DMS53 (cell line): Measurements from ENCODE around the gene CHST11.

Source experiments
- DNase-seq: peaks from one replicate; lab custom pipeline; 2025; lab: John Stamatoyannopoulos, UW

CHST11 gene

DNA sequence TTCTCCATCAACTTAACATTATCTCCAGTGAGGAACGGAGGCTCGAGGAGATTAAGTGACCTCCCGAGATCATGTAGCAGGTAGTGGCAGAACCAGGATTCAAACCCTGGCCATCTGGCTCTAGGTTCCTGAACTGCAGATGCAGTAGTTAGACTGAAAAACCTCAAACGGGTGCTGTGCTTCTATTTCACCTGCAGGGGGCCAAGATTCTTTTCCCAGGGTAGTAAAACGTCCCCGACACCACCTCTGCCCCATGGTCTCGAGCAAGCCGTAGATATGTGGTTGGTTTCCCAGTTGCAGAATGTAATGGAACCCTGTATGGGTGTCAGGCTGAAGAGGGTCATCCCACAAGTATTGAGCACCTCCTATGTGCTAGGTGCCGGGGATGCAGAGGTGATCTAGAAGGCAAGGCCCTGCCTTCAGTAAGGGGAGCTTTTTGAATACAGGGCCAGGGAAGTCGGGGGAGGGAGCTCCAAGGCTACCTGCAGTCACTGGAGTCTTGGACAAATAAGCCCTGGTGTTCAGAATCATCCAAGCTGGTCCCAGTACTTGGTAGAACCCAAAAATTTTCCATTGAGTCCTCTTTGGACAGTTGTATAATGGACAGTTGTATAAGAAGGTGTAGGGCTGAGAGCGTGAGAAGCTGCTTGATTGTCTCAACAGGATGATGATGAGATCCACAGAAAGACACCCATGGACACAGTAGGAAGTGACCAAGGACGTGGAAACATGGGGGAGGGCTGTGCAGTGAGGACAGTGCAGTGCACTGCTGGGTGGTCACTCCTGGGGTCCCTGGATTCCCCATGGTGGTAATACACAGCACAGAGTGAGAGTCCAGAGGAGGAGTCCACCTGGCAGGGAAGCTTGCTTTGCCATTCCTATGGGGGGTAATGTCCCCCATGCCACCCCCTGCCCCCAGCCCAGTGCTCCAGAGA is 197.2 kb downstream of the CHST11 start:
- DNase-seq: peak; percentile 58

DNA sequence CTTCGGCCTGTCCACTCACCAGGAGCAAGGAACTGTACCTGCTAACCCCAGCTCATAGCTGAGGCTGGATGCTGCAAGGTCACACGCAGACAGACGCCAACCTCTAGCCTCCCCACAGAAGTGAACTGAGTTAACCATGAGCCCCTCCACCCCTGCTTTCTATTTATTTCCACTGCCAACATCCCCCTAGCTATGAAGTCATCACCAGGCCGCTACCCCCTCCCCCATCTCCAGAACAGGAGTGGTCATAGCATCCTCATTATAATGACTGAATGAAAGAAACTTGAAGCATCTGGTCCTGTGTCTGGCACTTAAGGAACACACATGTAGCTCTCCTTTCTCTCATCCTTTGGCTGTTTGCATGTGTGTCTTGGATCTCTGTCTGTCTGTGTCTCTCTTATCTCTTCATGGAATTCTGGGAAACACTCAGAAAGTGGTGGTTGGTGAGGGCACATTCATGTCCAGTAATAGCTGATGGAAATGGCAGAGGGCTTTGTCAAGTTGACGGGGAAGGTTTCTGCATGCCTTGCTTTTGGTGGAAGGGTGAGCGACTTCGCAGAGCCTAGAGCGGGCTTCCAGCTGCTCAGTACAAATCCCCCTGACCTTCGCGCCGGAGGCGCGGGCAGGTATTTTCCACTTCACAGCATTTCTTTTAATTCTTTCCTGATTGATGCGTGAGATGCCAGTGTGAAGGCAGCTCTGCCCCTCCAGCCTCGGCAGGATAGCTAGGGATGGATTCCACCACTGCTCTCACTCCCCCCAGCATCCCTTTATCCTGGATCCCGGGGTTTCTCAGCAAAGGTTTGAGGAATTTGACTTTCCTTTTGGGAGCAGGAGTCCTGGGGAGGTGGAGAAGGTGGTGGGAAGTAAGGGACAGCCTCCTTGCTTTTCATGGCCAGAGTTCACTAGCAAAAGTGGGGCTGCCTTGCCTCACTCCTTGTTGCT is 198.2 kb downstream of the CHST11 start:
- no peak for DNase-seq

DNA sequence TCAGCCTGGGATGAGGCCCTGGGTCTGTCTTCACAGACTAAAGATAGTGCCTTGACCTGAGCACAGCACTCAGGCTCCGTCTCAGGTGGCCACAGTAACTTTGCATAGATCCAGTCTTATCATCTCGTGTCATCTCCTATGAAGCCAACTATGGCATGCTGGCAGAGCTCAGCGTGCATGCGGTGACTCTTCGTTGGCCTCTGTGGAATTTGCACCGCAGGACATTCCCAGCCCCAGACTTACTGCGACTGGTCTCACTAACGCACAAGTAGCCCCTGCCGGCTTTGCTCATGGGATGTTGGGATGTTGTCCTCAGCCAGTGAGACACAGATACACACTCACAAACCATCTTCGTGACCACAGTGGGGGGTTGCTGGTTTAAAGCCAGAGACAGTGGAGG is 199.6 kb downstream of the CHST11 start:
- DNase-seq: no peak

DNA sequence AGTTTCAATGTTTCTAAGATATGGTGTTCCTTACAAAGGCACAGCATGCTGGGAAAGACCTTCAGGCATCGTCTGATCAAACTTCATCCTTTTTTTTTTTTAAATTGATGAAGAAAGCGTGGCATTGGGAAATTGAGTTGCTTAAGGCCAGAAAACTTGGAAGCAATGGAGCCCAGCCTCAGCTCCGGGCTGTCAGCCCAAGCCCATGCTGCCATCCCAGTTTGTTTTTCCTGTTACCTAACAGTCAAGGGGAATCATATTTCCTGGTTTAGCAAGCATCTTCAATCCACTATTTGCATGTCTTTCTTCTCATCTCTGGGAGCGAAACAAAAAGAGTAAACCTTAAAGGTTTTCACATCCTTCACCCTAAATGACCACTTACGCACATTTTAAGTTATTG is 200.2 kb downstream of the CHST11 start:
- no peak for DNase-seq

DNA sequence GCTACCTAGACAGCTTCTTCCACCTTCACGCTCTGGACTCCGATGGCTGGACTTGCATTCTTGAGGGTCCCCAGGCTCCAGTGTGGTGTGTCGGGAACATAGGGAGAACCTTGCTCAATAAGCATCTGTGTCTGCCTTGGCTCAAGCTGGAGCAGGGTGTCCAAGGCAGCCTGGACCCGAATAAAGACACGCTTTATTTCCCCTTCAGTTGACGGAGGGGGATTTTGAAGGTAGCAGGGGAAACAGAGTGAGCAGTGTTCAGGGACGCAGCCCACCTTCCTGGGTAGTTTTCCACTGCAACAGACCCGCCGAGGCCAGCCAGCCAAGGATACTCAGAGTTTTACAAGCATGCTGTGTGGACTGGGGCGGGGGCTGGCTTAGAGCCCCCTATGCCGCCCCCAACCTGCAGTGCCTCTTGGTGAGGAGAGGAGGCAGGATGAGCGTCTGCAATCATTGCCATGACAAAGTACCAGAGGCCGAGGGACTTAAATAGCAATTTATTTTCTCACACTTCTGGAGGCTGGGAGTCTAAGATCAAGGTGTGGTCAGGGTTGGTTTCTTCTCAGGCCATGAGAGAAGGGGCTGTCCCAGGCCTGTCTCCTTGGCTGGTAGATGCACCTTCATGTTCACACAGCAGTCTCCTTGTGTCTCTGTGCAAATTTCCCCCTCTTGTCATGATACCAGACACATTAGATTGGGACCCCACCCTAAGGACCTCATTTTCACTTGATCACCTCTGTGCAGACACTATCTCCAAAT is 201.2 kb downstream of the CHST11 start:
- no peak for DNase-seq

DNA sequence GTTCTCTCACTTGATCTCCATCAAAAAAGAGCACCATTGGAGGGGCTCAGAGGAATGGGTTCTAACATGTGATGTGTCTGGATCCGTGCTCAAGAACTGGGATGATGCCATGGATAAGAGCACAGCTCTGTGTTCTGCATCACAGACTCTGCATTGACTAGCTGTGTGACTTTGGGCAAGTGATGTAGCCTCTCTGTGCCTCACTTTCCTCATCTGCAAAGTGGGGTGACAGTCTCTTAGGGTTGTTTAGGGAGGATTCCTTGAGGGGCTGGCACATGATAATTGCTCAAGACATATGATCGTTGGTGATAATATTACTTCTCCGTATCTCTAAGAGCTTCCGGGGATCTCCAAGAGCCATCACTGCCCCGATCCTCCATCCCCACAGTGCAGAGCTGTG is 202.3 kb downstream of the CHST11 start:
- no peak for DNase-seq

DNA sequence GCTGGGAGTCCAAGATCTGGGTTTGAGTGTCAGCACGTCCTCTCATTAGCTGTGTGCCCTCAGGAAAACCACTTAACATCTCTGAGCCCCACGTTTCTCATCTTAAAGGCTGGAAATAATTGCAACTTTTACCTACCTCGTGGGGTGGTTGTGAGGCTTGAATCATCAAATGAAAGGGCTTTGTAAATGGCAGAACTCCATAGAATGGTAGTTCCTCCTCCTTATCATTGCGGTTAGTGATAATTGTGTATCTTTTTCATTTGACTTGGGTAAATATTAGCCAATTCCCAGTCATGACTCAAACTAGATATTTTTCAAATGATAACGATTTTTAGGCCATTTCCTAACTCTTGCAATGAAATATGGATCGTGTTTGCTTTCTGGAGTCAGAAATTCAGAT is 205.5 kb downstream of the CHST11 start:
- no peak for DNase-seq

DNA sequence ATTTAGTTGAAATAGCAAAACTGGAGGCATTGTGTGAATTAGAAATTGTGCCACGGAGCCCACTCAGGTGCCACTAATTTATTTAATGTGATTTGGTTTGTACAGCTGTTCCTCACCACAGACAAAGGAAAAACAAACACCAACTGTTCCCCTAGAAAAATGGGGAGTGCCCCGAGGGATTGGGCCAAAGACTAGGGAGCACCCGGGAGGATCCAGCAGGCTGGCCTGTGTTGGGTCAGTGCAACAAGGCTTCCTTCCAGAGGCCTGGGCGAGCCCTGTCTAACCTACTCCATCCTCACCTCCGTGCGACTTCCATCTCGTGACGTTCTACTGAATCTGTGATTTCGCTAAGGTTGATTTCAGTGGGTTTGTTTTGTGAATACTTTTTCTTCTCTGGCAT is 206.2 kb downstream of the CHST11 start:
- no peak for DNase-seq

DNA sequence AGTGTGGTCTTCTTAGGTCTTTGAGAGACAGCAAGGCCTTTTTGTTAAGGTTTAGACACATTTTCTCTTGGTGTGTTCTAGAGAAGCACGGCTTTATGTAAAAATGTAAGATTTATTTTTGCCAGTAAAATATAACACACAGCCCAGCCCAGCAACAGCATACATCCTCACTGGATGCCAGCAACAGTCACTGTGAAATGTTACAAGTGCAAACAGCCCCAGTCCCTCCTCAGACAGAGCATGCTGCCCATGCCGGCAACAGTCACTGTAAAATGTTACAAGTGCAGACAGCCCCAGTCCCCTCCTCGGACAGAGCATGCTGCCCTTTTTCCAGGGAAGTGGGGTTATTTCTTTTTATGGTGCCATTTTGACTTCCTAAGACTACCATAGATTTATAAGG is 207.6 kb downstream of the CHST11 start:
- no peak for DNase-seq

DNA sequence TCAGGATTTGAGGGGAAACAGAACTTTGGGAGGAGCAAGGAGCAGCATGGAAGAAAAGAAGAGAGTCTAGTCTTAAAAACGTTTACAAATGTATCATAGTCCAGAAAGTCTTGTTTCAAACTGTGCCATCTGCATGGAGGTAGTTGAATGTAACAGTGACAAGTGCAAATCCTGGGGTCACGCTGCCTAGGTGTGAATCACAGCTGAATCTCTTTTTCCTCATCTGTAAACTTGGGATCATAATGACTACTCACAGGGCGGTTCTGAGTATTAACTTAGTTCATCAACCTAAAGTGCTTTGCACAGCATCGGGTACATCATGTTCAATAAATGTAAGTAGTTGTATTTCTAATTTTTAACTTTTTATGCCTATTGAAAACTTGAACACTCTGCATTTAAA is 208.5 kb downstream of the CHST11 start:
- DNase-seq: no peak

DNA sequence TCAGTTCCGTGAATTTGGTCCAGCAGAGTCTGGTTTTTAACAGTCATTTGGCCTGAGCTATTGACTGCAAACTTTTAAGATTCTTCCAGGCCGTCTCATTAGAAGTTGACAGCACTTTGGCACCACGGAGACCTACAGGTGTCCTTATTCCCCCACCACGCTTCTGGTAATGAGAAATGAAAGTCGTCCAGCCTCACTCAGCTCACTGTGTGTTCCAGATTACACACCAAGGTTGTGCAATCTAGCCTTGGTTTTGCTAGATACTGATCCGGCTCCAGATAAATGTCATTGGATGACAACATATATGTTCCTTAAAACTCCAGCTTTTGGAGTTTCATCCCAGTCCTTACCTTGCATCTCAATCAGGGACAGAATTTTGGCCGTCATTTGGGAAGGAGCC is 210.4 kb downstream of the CHST11 start:
- DNase-seq: no peak

DNA sequence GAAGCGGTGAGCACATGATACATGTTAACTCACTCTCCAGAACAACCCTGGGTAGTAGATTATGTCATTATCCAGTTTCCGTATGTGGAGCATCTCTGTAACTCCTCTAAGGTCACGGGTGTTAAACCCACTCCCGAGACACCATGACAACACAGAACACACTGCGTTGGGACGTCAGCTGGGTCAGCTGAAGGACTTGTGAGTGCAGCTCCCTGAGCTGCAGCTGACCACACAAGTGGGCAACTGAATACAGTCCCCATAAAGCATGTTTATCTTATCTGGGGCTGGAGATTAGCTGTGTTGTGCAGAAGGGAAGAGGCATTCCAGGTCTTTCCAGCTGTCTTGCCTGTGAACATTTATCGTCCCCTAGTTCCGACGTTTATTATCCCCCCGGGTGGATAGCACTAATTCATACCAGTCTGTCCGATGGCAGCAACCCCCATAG is 211.5 kb downstream of the CHST11 start:
- DNase-seq: peak; percentile 73

DNA sequence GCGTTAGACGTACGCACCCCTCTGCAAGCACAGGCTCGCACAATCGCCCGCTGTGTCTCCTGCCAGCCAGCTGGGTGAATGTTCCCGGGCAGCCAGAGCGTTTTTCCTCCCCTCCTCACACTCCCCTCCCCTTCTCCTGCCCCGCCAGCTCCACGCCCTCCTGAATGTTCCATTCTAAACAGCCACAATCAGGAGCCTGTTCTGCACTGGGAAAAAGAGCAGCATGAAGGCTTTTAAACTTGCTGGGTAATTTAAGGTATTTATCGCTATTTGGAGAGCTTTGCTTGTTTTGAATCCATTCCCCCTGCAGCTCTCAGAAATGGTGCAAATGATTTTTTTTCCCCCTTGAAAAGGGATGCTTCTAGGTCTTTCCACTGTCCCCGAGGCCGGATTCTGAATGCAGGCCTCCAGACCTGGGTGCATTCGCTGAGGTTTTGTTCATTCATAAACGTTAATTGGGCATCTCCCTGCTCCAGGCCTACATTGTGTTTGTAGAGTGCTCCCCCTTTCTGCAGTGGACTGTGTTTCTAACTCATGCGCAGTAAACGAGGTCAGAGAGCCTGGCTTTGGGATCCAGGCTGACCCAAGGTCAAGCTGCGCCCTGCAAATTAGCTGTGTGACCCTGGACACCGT is 212.5 kb downstream of the CHST11 start:
- no peak for DNase-seq

DNA sequence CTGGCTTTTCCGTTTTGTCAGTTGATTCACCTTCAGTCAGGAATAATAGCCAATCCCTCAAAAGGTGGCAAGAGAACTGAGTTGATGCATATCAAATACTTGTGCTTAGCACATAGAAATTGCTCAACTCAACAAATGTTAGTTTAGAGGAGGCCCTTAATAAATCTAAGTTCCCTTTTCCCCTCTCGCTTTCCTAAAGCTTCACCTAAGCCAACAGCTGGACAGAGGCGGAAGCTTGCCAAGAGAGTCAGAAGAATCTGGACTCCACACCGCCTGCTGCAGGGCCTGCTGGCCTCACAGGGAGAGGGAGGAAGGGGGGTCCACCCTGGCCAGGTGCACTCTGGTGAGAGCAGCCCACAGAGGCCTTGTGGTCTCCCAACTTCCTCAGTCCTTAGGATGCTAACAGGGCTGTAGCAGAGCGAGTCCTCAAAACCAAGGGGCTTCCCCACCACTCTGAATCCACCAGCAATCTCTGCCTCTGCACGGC is 213.1 kb downstream of the CHST11 start:
- DNase-seq: no peak

DNA sequence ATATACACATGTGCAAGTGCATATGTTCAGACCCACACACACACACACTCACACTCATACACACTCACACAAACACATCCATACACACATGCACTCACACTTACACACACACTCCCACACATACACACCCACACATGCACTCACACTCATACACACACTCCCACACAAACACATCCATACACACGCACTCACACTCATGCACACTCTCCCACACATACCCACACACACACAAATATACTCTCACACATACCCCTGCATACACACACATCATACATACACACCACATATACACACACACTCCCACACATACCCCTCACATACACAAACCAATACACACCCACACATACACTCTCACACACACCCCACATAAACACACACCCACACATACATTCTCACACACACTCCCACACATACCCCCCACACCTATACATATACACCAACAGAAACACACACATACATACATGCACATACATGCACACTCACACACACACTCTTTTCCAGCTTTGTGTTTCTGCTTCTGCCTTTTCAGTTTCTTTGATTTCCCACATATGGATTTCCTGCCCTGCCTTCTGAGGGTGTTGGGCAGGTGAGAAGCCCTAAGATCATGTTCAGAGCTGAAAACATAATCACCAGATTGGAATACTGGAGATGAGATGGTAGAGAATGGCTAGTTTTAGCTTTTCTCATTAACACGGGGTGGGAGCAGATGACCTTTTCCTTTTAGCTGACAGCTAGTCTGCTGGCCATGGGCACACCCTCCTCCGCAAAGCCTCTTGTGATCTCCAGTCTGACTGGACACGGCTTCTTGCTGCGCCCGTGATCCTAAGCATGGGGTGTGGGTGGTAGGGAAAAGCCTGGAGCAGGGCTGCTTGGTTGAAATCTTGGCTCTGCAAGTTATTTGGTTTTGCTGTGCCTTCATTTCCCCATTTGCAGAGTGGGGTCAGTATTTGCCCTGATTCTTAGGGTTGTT is 214.0 kb downstream of the CHST11 start:
- DNase-seq: no peak

DNA sequence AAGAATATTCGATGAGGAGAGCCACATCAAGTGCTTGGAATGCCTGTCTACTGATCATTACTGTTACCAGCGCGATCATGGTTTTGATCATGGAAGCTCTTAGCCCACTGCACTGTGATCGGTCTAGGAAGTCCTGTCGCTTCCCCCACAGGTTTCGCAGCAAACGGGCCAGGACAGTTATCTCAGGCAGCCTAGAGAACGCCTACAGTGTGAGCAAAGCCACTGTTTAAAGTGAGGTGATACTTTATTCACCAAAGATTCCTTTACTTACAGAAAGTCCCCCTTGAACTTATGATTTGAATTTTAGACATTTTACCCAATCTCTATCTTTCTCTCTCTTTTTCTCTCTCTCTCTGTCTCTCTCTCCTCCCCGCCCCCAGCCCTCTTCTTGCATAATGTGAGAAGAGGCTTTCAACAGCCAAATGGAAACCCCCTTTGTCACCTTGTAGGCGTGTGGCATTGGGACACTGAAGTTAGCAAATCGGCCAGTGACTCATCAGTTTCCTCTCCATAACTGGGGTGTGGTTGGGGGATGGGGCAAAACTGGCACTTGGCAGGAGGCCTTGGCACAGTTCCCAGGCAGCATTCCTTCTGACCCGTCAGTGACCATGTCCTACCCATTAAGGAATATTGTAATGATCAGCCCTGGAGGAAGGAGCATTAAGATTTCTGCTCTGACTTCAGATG is 214.8 kb downstream of the CHST11 start:
- DNase-seq: peak; percentile 84

DNA sequence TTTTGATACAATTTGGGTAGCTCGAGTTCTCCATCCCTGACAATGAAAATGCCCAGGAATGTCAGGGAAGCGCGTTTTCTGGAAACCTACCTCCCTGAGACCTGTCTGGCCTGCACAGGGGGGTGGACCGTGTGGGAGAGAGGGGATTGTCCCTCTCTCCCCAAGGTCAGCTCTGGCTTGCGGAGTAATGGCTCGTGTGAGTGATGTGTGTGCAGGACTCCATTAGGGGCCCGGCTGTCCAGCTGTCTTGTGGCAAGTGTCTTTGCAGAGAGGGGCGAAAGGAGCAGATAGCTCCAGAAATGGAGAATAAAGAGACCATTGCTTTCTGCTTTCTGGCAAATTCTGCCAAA is 215.3 kb downstream of the CHST11 start:
- no peak for DNase-seq

DNA sequence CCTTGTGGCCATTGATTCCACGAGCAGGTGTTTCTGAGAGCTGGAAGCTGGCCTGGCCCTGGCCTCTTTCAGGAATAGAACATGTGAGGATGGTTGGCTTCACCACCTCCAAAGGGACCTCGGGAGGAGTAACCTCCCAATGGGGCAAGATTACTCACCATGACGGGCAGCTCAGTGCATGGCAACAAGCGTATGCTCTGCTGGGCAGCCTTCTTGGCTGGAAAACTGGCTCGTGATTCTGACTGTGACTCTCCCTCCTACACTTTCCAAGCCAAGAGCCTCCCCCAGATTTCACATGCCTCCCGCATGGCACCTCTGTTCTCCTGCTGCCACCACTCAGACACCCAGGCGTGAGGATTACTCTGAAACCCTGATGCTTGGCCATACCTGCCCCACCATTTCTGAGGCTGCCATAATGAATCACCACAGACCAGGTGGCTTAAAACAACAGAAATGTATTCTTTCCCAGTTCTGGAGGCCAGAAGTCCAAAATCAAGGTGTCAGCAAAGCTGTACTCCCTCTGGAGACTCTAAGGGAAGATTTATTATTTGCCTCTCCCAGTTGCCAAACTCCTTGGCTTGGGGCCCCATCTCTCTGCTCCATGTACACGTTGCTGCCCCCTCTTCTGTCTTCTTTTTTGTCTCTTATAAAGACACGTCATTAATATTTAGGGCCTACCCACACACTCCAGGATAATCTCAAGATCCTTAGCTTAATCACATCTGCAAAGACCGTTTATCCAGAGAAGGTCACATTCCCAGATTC is 215.9 kb downstream of the CHST11 start:
- peak; percentile 26 for DNase-seq

DNA sequence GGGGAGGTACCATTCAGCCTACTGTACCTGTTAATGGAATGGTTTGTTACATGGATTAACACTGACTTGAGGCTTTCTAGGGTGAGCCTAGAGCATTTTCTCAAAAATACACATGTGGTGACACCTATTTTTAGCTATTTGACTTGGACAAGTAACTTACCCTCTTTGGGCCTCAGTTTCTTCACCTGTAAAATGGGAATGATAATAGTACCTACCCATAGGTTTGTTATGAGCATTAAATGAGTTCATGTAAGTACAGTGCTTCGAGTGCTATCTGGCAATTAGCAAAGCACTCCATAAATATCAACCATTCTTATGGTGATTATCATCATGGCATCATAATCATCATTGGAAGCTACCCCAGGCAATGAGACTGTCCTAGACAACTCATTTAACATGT is 216.5 kb downstream of the CHST11 start:
- DNase-seq: no peak
